GM23338 (cell line): ENCODE measurements around the gene PPFIBP1. TPM values are rescaled to one million over a fixed set of nuclear protein-coding genes. Genes with fewer than 3 reads are reported as not detected.

Experiments
- ATAC-seq: fragments of 200-7000 bp; cut with Tn5 transposase; 3 replicates; pipeline ENCODE4 v1.9.1; 2020
- DNase-seq: peaks from one replicate; pipeline ENCODE4 v3.0.0-alpha.2; 2015; ENCODE audit warnings: low spot score
- H2AFZ ChIP-seq: fragments of 200-600 bp; sonication (generic); 2 replicates; pipeline ENCODE4 v1.8.0; 2016; ENCODE audit warnings: antibody characterized with exemption, mild to moderate bottlenecking, moderate library complexity
- H3F3A ChIP-seq: fragments of 200-600 bp; sonication (generic); replicated peaks from 2 replicates; pipeline ENCODE4 v1.8.0; 2017; ENCODE audit warnings: antibody characterized with exemption, mixed run types, low read depth
- H3K27ac ChIP-seq: fragments of 200-600 bp; sonication (generic); 2 replicates; pipeline ENCODE4 v1.6.1; 2016; ENCODE audit warnings: low read depth
- H3K27me3 ChIP-seq: fragments of 200-600 bp; sonication (generic); 2 replicates; pipeline ENCODE4 v1.8.0; 2016; ENCODE audit warnings: mild to moderate bottlenecking, mixed run types, moderate library complexity; ENCODE audit not compliant: insufficient read depth
- H3K36me3 ChIP-seq: fragments of 200-600 bp; sonication (generic); 2 replicates; pipeline ENCODE4 v1.8.0; 2016; ENCODE audit warnings: mild to moderate bottlenecking; ENCODE audit not compliant: insufficient read depth
- H3K4me1 ChIP-seq: fragments of 200-600 bp; sonication (generic); 2 replicates; pipeline ENCODE4 v1.8.0; 2016; ENCODE audit warnings: mild to moderate bottlenecking, moderate library complexity; ENCODE audit not compliant: insufficient read depth
- H3K4me2 ChIP-seq: fragments of 200-600 bp; sonication (generic); 2 replicates; pipeline ENCODE4 v1.7.1; 2017; ENCODE audit warnings: mixed run types
- H3K4me3 ChIP-seq: fragments of 200-600 bp; sonication (generic); 2 replicates; pipeline ENCODE4 v1.6.1; 2016; ENCODE audit warnings: mixed run types
- H3K79me2 ChIP-seq: fragments of 200-600 bp; sonication (generic); replicated peaks from 2 replicates; pipeline ENCODE4 v1.8.0; 2017; ENCODE audit warnings: mild to moderate bottlenecking; ENCODE audit not compliant: insufficient read depth
- H3K9me2 ChIP-seq: fragments of 200-600 bp; sonication (generic); 2 replicates; pipeline ENCODE4 v1.8.0; 2017; ENCODE audit not compliant: insufficient read depth
- H4K20me1 ChIP-seq: fragments of 200-600 bp; sonication (generic); replicated peaks from 2 replicates; pipeline ENCODE4 v1.8.0; 2017; ENCODE audit warnings: mild to moderate bottlenecking; ENCODE audit not compliant: insufficient read depth
- H3K27ac Mint-ChIP-seq: 2 replicates; pipeline ENCODE4 v1.8.0; 2020; ENCODE audit warnings: inconsistent platforms, mild to moderate bottlenecking, moderate library complexity, mixed read lengths
- H3K27me3 Mint-ChIP-seq: 3 replicates; pipeline ENCODE4 v1.8.0; 2022; ENCODE audit warnings: low read depth, mild to moderate bottlenecking, moderate library complexity, mixed read lengths, inconsistent platforms; ENCODE audit not compliant: insufficient read depth, poor library complexity
- H3K36me3 Mint-ChIP-seq: 3 replicates; pipeline ENCODE4 v1.8.0; 2021; ENCODE audit warnings: low read depth, mild to moderate bottlenecking, inconsistent platforms, moderate library complexity, mixed read lengths
- H3K4me1 Mint-ChIP-seq: 3 replicates; pipeline ENCODE4 v1.8.0; 2020; ENCODE audit warnings: mild to moderate bottlenecking, inconsistent platforms, mixed read lengths
- H3K4me3 Mint-ChIP-seq: 3 replicates; pipeline ENCODE4 v1.8.0; 2021; ENCODE audit warnings: moderate library complexity, mild to moderate bottlenecking, inconsistent platforms, mixed read lengths
- H3K9me3 Mint-ChIP-seq: 3 replicates; pipeline ENCODE4 v1.8.0; 2020; ENCODE audit warnings: moderate library complexity, mild to moderate bottlenecking, inconsistent platforms, mixed read lengths
- CREB1 ChIP-seq: fragments of 250-450 bp; sonication (Bioruptor Pico); IDR thresholded peaks from 2 replicates; pipeline ENCODE4 v1.5.0; 2020; ENCODE audit warnings: low read depth, mild to moderate bottlenecking, moderate library complexity
- EZH2 ChIP-seq: fragments of 200-600 bp; sonication (generic); IDR thresholded peaks from one replicate; pipeline ENCODE4 v1.8.0; 2017; ENCODE audit warnings: antibody characterized with exemption, mild to moderate bottlenecking, low read depth; ENCODE audit not compliant: unreplicated experiment
- EZH2phosphoT487 ChIP-seq: fragments of 200-600 bp; sonication (generic); IDR thresholded peaks from one replicate; pipeline ENCODE4 v1.8.1; 2018; ENCODE audit warnings: antibody characterized with exemption; ENCODE audit not compliant: unreplicated experiment
- NANOG ChIP-seq: IDR thresholded peaks from 2 replicates; pipeline ENCODE4 v1.6.1; 2016; ENCODE audit warnings: antibody characterized with exemption, borderline replicate concordance
- POLR2AphosphoS5 ChIP-seq: IDR thresholded peaks from 2 replicates; pipeline ENCODE4 v1.6.1; 2016; ENCODE audit warnings: antibody characterized with exemption, low read depth
- REST ChIP-seq: IDR thresholded peaks from one replicate; pipeline ENCODE4 v1.6.1; 2018; ENCODE audit warnings: antibody characterized with exemption; ENCODE audit not compliant: unreplicated experiment
- STAT1 ChIP-seq: IDR thresholded peaks from one replicate; pipeline ENCODE4 v1.6.1; 2016; ENCODE audit warnings: antibody characterized with exemption; ENCODE audit not compliant: unreplicated experiment
- ZNF114 ChIP-seq: fragments of 250-450 bp; sonication (Bioruptor Pico); IDR thresholded peaks from 2 replicates; pipeline ENCODE4 v1.5.0; 2020; ENCODE audit warnings: mild to moderate bottlenecking, moderate library complexity
- ZNF462 ChIP-seq: fragments of 250-450 bp; sonication (Bioruptor Pico); IDR thresholded peaks from 2 replicates; pipeline ENCODE4 v1.5.0; 2020; ENCODE audit warnings: mild to moderate bottlenecking, moderate library complexity
- polyA plus RNA-seq: library from polyadenylated mRNA; unstranded; fragments of >200 nt; fragmentation: Nextera tagmentation; extraction: Ambion mirVana; gene quantifications from 2 replicates; pipeline ENCODE4 v1.2.1, GENCODE V29; 2016
- total RNA-seq: library from RNA; depleted of rRNA; stranded (reverse); fragments of >200 nt; shearing (Covaris generic); gene quantifications from 2 replicates; pipeline ENCODE4 v1.2.3, GENCODE V29; 2014

PPFIBP1 gene
- total and polyA plus RNA-seq, 2 experiments from 2014 or later: 33.2 to 41.9 TPM

GRCh38 chr12:27499377-27499776 is 24.6 kb upstream of the PPFIBP1 start:
- Histone ChIP-seq H3F3A (no peaks in the 10 kb centered on the region), H3K36me3 (no peaks in the 10 kb centered on the region), H3K27ac (no peak overlapping the region), H3K4me1 (no peaks in the 10 kb centered on the region), H3K27me3 (no peaks in the 10 kb centered on the region), H3K79me2 (no peaks in the 10 kb centered on the region), H3K4me2 (no peak overlapping the region), H2AFZ (no peak overlapping the region), H3K9me2 (no peaks in the 10 kb centered on the region), H4K20me1 (no peaks in the 10 kb centered on the region), H3K4me3 (no peak overlapping the region)
- H3K9me3 Mint-ChIP-seq: no peaks in the 10 kb centered on the region
- DNase-seq (no peak), ATAC-seq (no peak)
- no peak overlapping the region for H3K4me3 Mint-ChIP-seq
- no peaks in the 10 kb centered on the region for H3K4me1 Mint-ChIP-seq
- H3K27me3 Mint-ChIP-seq: no peaks in the 10 kb centered on the region
- H3K27ac Mint-ChIP-seq: no peak overlapping the region
- no peaks in the 10 kb centered on the region for H3K36me3 Mint-ChIP-seq
- TF ChIP-seq STAT1: no peak
- no peak for TF ChIP-seq NANOG
- no peak for TF ChIP-seq POLR2AphosphoS5
- no peak for TF ChIP-seq ZNF114

GRCh38 chr12:27500546-27500945 is 23.5 kb upstream of the PPFIBP1 start:
- H3K27me3 ChIP-seq: no peaks in the 10 kb centered on the region
- H3K79me2 ChIP-seq: no peaks in the 10 kb centered on the region
- no peaks in the 10 kb centered on the region for H3K36me3 ChIP-seq
- H3K4me1 ChIP-seq: no peaks in the 10 kb centered on the region
- TF ChIP-seq ZNF462 (CRISPR knock-in tag) (no peak), STAT1 (no peak), EZH2 (no peak), REST (no peak), POLR2AphosphoS5 (no peak), CREB1 (no peak), EZH2phosphoT487 (no peak), NANOG (no peak)
- H3K36me3 Mint-ChIP-seq: no peaks in the 10 kb centered on the region
- DNase-seq (no peak), ATAC-seq (no peak)
- H3K4me1 Mint-ChIP-seq: peaks cover under 1% of the 10 kb centered on the region; the same call in 1 of the 3 replicates
- no peak overlapping the region for H2AFZ ChIP-seq
- no peaks in the 10 kb centered on the region for H3K27me3 Mint-ChIP-seq
- H3F3A ChIP-seq: no peaks in the 10 kb centered on the region
- no peak overlapping the region for H3K27ac Mint-ChIP-seq
- H3K9me2 ChIP-seq: 0 out of 2 replicates have a peak, but pooled peaks cover 5% of the 10 kb centered on the region
- H3K27ac ChIP-seq: no peak overlapping the region
- no peak overlapping the region for H3K4me3 ChIP-seq
- H3K4me2 ChIP-seq: no peak overlapping the region
- H3K4me3 Mint-ChIP-seq: no peak overlapping the region
- H4K20me1 ChIP-seq: no peaks in the 10 kb centered on the region
- H3K9me3 Mint-ChIP-seq: no peaks in the 10 kb centered on the region
